CD14-positive monocyte (primary cell): ENCODE measurements around the gene KMT2C. TPM values are rescaled to one million over a fixed set of nuclear protein-coding genes. Genes with fewer than 3 reads are reported as not detected.
"Not testable (repeated sequence)": the region's sequence is repeated elsewhere in the genome, so short reads cannot be mapped to it uniquely, and the experiment has no call there.

ENCODE experiments used
- DNase-seq, 3 donors: peaks; one replicate each; pipeline ENCODE4 v3.0.0-alpha.2; 2011 to 2022
- H2AFZ ChIP-seq: 2 replicates; pipeline ENCODE4 v1.6.0; 2012; ENCODE audit warnings: mild to moderate bottlenecking, low read depth, low read length, inconsistent platforms; ENCODE audit not compliant: insufficient read depth, poor library complexity, severe bottlenecking
- H3K27ac ChIP-seq, 2 donors: 1 replicate in 1 of 2; 2 replicates in 1 of 2; pipeline ENCODE4 v1.5.1; 2012 to 2013; ENCODE audit warnings: low read length in 2 of 2, control low read depth in 1 of 2, inconsistent platforms in 1 of 2, low read depth in 1 of 2, mild to moderate bottlenecking in 1 of 2
- H3K27me3 ChIP-seq, 2 donors: one replicate each; pipeline versions ENCODE4 v1.6.0 to v1.6.1; 2011 to 2013; ENCODE audit warnings: low read length in 2 of 2; ENCODE audit not compliant: control insufficient read depth in 2 of 2, insufficient read depth in 2 of 2
- H3K36me3 ChIP-seq, 2 donors: replicated peaks in 1 of 2; 1 replicate in 1 of 2; 2 replicates in 1 of 2; pipeline versions ENCODE4 v1.5.1 to v1.6.1; 2012 to 2013; ENCODE audit warnings: low read length in 2 of 2, control low read depth in 1 of 2, inconsistent platforms in 1 of 2, mild to moderate bottlenecking in 1 of 2; ENCODE audit not compliant: insufficient read depth in 2 of 2, control insufficient read depth in 1 of 2
- H3K4me1 ChIP-seq, 2 donors: 1 replicate in 1 of 2; 2 replicates in 1 of 2; pipeline versions ENCODE4 v1.5.1 to v1.6.1; 2012 to 2013; ENCODE audit warnings: low read length in 2 of 2, control low read depth in 1 of 2, inconsistent platforms in 1 of 2, mild to moderate bottlenecking in 1 of 2, moderate library complexity in 1 of 2; ENCODE audit not compliant: insufficient read depth in 2 of 2, control insufficient read depth in 1 of 2
- H3K4me2 ChIP-seq: replicated peaks from 2 replicates; pipeline ENCODE3; 2012; ENCODE audit warnings: low read length, moderate library complexity, mild to moderate bottlenecking; ENCODE audit not compliant: poor library complexity, severe bottlenecking; ENCODE audit errors: extremely low read depth
- H3K4me3 ChIP-seq, 3 experiments: fragments of 200-600 bp in 1 of 3; sonication (generic) in 1 of 3; replicated peaks in 1 of 3; 1 replicate in 2 of 3; 2 replicates in 1 of 3; pipeline ENCODE4 v1.5.1; 2011 to 2013; ENCODE audit warnings: low read length in 3 of 3, mild to moderate bottlenecking in 3 of 3, control low read depth in 2 of 3, low read depth in 2 of 3, inconsistent platforms in 1 of 3, moderate library complexity in 1 of 3
- H3K79me2 ChIP-seq: 2 replicates; pipeline ENCODE4 v1.6.0; 2012; ENCODE audit warnings: mild to moderate bottlenecking, control low read depth, inconsistent platforms, low read length, moderate library complexity; ENCODE audit not compliant: insufficient read depth
- H3K9ac ChIP-seq: 2 replicates; pipeline ENCODE4 v1.6.0; 2017; ENCODE audit warnings: low read length, mild to moderate bottlenecking; ENCODE audit not compliant: insufficient read depth, poor library complexity, severe bottlenecking
- H3K9me3 ChIP-seq, 2 donors: replicated peaks in 1 of 2; 1 replicate in 1 of 2; 2 replicates in 1 of 2; pipeline versions ENCODE4 v1.5.1 to v1.6.1; 2012 to 2013; ENCODE audit warnings: low read length in 2 of 2, control low read depth in 1 of 2; ENCODE audit not compliant: control insufficient read depth in 1 of 2, insufficient read depth in 1 of 2
- H4K20me1 ChIP-seq: 2 replicates; pipeline ENCODE4 v1.6.0; 2012; ENCODE audit warnings: mild to moderate bottlenecking, low read length, control low read depth, moderate library complexity; ENCODE audit not compliant: insufficient read depth
- H3K27ac Mint-ChIP-seq, 7 donors: one replicate each; pipeline ENCODE4 v1.8.0; 2020; ENCODE audit warnings: mild to moderate bottlenecking in 7 of 7, mixed read lengths in 7 of 7, moderate library complexity in 6 of 7, inconsistent platforms in 2 of 7
- H3K27me3 Mint-ChIP-seq, 3 donors: one replicate each; pipeline ENCODE4 v1.8.0; 2021 to 2022; ENCODE audit warnings: low read depth in 3 of 3, mild to moderate bottlenecking in 3 of 3, mixed read lengths in 3 of 3, moderate library complexity in 3 of 3, inconsistent platforms in 1 of 3
- H3K36me3 Mint-ChIP-seq, 2 donors: one replicate each; pipeline ENCODE4 v1.8.0; 2020; ENCODE audit warnings: mixed read lengths in 2 of 2, inconsistent platforms in 1 of 2, mild to moderate bottlenecking in 1 of 2
- H3K4me1 Mint-ChIP-seq: one replicate; pipeline ENCODE4 v1.8.0; 2020; ENCODE audit warnings: mild to moderate bottlenecking, mixed read lengths
- H3K4me3 Mint-ChIP-seq, 2 donors: one replicate each; pipeline ENCODE4 v1.8.0; 2020; ENCODE audit warnings: mild to moderate bottlenecking in 2 of 2, mixed read lengths in 2 of 2, moderate library complexity in 1 of 2
- H3K9me3 Mint-ChIP-seq, 7 donors: one replicate each; pipeline ENCODE4 v1.8.0; 2020 to 2022; ENCODE audit warnings: mixed read lengths in 7 of 7, mild to moderate bottlenecking in 6 of 7, moderate library complexity in 6 of 7, inconsistent platforms in 2 of 7
- WGBS: methylation state at CpG from one replicate; pipeline ENCODE4 v1.1.5; 2013; ENCODE audit warnings: missing lambda C conversion rate; ENCODE audit not compliant: insufficient coverage; 5-methylcytosine and 5-hydroxymethylcytosine counted together
- intact Hi-C, 2 donors: fragments of 100-400 bp; cut with micrococcal nuclease; formaldehyde crosslinking; loops; one replicate each; pipeline versions ENCODE4 v1.15.0 to v1.15.1; 2023
- polyA plus RNA-seq, 3 donors: library from polyadenylated mRNA; depleted of rRNA in 1 of 3; unstranded in 2 of 3; stranded (reverse) in 1 of 3; fragments of 300-500 nt in 2 of 3; fragments of >200 nt in 1 of 3; fragmentation: Illumina TruSeq in 2 of 3; gene quantifications; 1 replicate in 2 of 3; 2 replicates in 1 of 3; pipeline ENCODE4 v1.2.3, GENCODE V29; 2012 to 2021
- TF ChIP-seq, protein P1 (sequence below): fragments of 200-600 bp; IDR thresholded peaks from one replicate; pipeline ENCODE4 v1.8.0; 2022; ENCODE audit warnings: antibody characterized with exemption, mild to moderate bottlenecking

Gene KMT2C
- polyA plus RNA-seq, 3 donors: 4.5 to 26.1 (median 7.3) TPM

GRCh38 chr7:152399344-152399743 lies 36.5 kb downstream of the KMT2C start:
- Histone ChIP-seq H3K9ac (no peak overlapping the region), H3K79me2 (peaks cover 100% of the 10 kb centered on the region), H3K4me1 (no peaks in the 10 kb centered on the region), H3K27ac (no peak overlapping the region), H3K9me3 (peaks cover 1 to 9% of the 10 kb centered on the region in 2 donors), H3K4me2 (no peak overlapping the region), H2AFZ (no peak overlapping the region), H3K27me3 (no peaks in the 10 kb centered on the region), H3K4me3 (no peak overlapping the region), H3K36me3 (peaks cover 2 to 4% of the 10 kb centered on the region in 2 donors), H4K20me1 (peaks cover 99% of the 10 kb centered on the region)
- no peak overlapping the region for H3K4me3 Mint-ChIP-seq
- H3K27ac Mint-ChIP-seq: no peak overlapping the region
- TF ChIP-seq, protein P1, sequence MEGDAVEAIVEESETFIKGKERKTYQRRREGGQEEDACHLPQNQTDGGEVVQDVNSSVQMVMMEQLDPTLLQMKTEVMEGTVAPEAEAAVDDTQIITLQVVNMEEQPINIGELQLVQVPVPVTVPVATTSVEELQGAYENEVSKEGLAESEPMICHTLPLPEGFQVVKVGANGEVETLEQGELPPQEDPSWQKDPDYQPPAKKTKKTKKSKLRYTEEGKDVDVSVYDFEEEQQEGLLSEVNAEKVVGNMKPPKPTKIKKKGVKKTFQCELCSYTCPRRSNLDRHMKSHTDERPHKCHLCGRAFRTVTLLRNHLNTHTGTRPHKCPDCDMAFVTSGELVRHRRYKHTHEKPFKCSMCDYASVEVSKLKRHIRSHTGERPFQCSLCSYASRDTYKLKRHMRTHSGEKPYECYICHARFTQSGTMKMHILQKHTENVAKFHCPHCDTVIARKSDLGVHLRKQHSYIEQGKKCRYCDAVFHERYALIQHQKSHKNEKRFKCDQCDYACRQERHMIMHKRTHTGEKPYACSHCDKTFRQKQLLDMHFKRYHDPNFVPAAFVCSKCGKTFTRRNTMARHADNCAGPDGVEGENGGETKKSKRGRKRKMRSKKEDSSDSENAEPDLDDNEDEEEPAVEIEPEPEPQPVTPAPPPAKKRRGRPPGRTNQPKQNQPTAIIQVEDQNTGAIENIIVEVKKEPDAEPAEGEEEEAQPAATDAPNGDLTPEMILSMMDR: no peak
- H3K36me3 Mint-ChIP-seq: peaks cover 6 to 7% of the 10 kb centered on the region in 2 donors
- no peak for DNase-seq
- intact Hi-C loops: no loop called here
- peaks cover 22% of the 10 kb centered on the region for H3K4me1 Mint-ChIP-seq
- H3K27me3 Mint-ChIP-seq: no peaks in the 10 kb centered on the region
- peaks cover 0 to 8% (median 5%) of the 10 kb centered on the region in 7 donors for H3K9me3 Mint-ChIP-seq

- peak overlapping the region in 3 of 7 donors; percentile 11 to 73 (median 21) for H3K27ac Mint-ChIP-seq
- peaks cover 5 to 6% of the 10 kb centered on the region in 2 donors for H3K36me3 Mint-ChIP-seq
- H3K36me3 ChIP-seq: peaks cover 2 to 4% of the 10 kb centered on the region in 2 donors
- H3K9me3 Mint-ChIP-seq: peaks cover 0 to 3% (median 2%) of the 10 kb centered on the region in 7 donors
- peak in 2 of 3 donors; percentile 20 to 69 for DNase-seq
- H3K4me1 Mint-ChIP-seq: peaks cover 43% of the 10 kb centered on the region
- H3K4me3 Mint-ChIP-seq: no peak overlapping the region
- H3K4me3 ChIP-seq: no peak overlapping the region
- TF ChIP-seq, protein P1: no peak
- WGBS: 74% methylated on average over 5 of the region's 7 CpGs
- no peak overlapping the region for H3K27ac ChIP-seq
- no peak overlapping the region for H2AFZ ChIP-seq
- peaks cover 100% of the 10 kb centered on the region for H3K79me2 ChIP-seq
- intact Hi-C loops: no loop called here
- no peak overlapping the region for H3K9ac ChIP-seq
- H3K4me2 ChIP-seq: no peak overlapping the region
- peaks cover 0 to 3% of the 10 kb centered on the region in 2 donors for H3K4me1 ChIP-seq
- peaks cover 99% of the 10 kb centered on the region for H4K20me1 ChIP-seq
- H3K27me3 ChIP-seq: no peaks in the 10 kb centered on the region
- H3K9me3 ChIP-seq: peaks cover 0 to 4% of the 10 kb centered on the region in 2 donors
- no peaks in the 10 kb centered on the region for H3K27me3 Mint-ChIP-seq
Observed at GRCh38 chr7:152395112-152395511, 40.7 kb downstream of the KMT2C start.

DNA sequence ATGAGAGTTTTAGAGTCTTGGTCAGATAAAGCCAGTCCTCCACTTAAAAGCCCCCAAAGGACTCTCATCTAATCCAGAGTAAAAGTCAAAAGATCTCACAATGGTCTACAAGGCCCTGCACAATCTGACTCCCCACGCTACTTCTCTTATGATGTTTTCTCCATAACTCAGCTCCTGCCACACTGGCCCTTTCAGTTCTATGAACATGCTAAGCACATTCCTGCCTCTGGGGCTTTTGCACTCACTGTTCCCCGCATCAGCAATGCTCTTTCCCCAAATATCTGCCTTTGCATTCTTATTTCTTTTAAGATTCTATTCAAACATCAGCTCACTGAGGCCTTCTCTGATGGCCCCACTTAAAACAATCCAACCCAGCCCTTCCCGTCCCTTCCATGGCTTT lies 41.6 kb downstream of the KMT2C start:
- H3K9ac ChIP-seq, H3K9me3 Mint-ChIP-seq, H3K36me3 Mint-ChIP-seq, H3K27ac ChIP-seq, H3K4me3 ChIP-seq, H2AFZ ChIP-seq, H3K27me3 Mint-ChIP-seq, H3K4me1 ChIP-seq, H3K4me3 Mint-ChIP-seq, H3K27me3 ChIP-seq, H3K9me3 ChIP-seq, DNase-seq, H3K36me3 ChIP-seq, H3K4me2 ChIP-seq, intact Hi-C loops: not testable (repeated sequence)
- Mint-ChIP-seq H3K4me1 (peaks cover 46% of the 10 kb centered on the region), H3K27ac (peak overlapping the region in 2 of 7 donors; percentile 5 to 48)
- Histone ChIP-seq H3K79me2 (peaks cover 100% of the 10 kb centered on the region), H4K20me1 (peaks cover 98% of the 10 kb centered on the region)
- 92% methylated on average over 3 of the region's 3 CpGs for WGBS
